HG03097 (cell line): Measurements from ENCODE around the gene PLEKHH3.

Experiments
- ATAC-seq: cut with Tn5 transposase; IDR thresholded peaks from one replicate; pipeline ENCODE4 v1.9.1; 2021; ENCODE audit not compliant: unreplicated experiment, low FRiP score

Gene PLEKHH3, protein sequence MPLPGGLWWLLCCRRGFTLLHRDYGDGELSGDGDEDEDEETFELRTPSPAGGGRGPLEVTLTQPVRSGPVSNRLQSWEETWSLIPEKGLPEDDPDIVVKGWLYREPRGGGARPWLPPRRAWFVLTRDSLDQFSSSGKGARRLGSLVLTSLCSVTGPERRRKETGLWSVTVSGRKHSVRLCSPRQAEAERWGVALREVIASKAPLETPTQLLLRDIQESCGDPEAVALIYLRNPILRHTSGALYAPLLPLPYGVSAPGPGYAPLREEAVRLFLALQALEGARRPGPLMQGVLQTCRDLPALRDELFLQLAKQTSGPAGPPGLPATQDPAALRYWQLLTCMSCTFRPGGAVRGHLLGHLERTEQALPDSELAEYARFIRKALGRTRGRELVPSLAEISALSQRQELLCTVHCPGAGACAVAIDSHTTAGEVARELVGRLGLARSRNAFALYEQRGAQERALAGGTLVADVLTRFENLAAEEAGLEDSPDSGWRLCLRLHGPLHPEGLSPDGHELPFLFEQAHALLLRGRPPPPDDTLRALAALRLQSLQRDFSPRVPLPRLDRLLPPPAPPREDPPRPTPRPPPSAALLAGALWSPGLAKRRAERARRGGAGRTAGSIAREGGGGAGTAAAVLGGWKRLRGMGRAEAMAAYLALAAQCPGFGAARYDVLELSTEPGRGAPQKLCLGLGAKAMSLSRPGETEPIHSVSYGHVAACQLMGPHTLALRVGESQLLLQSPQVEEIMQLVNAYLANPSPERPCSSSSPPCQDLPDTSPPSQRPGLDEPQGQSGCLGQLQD

DNA sequence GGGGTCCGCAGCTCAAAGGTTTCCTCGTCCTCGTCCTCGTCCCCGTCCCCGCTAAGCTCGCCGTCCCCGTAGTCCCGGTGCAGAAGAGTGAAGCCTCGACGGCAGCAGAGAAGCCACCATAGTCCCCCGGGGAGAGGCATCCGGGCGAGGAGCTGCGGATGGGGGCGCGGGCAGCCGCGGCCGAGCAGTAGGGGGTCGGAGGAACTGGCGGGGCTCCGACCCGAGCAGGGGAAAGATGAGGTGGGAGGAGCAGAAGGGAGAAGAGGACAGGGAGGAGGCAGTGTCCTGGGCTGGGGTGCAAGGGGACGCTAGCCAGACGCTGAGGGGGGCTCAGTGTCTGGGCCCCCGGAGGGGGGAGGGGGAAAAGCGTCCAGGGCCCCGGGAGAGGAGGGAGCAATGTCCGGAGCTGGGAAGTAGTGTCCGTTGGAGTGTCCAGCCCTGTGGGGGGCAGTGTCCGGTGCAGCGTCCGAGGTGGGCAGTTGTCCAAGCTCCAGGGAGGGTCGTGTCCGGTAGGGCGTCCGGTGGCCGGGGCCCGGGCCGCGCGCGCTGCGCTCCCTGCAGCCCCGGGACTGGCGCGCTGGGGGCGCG is at the start of gene PLEKHH3:
TSS of gene PLEKHH3 (minus strand) at position 571 of the 588 bp plus-strand sequence. CDS start at position 140, 431 bp downstream.
- ATAC-seq = no peak

DNA sequence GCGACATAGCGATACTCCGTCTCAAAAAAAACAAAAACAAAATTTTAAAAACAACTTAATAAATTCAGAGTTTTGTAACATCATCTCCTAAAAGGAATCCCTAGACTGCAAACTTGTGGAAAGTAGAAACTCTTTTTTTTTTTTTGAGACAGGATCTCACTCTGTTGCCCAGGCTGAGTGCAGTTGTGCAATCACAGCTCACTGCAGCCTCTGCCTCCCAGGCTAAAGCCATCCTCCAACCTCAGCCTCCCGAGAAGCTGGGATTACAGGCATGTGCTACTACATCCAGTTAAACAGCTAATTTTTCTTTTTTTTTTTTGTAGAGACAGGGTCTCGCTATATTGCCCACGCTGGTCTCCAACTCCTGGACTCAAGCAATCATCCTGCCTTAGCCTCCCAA is 48.3 kb upstream of the PLEKHH3 start:
- ATAC-seq = no peak

DNA sequence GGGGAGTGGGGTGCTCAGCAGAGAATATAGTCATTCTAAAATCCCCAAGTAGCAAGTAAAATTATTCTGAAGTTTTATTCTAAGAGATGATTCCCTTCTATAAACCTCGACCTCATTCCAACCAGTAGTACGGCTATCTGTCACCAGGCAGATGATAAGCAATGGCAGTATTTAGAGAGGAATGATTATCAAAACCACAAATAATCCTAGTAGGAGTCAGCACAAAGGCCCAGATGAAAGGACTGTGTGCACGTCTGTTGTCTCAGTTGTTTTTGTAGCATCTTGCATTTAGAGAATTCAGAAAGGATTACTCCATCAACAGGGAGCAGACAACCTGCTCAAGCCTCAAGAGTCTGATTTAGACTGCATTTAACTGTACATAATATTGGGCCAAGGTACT is 46.8 kb upstream of the PLEKHH3 start:
- ATAC-seq = no peak

DNA sequence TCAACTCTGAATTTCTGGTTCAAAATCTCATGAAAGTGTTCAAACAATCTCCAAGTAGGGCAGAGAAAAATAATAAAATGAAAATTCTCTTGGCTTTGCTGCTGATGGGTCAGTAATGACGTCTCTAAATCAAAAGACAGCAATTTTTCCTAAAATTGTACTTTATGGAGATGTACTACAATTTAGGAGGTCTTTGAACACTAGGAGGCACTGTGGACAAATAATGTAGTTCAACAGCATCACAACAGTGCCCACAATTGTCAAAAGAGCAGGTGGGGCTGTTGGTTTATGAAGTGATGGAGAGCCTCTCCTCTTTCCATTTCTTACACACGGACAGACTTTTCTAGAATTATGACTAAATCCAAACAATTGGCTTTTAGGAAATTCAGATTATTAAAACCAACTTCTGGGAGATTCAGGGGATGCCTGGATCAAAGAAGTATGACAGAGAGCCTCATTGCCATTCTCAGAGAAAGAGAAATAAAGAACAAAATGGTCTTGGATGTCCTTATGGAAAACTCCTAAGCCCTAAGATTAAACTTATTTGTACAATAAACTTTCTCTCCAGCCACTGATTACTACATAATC is 44.3 kb upstream of the PLEKHH3 start:
- ATAC-seq = no peak

DNA sequence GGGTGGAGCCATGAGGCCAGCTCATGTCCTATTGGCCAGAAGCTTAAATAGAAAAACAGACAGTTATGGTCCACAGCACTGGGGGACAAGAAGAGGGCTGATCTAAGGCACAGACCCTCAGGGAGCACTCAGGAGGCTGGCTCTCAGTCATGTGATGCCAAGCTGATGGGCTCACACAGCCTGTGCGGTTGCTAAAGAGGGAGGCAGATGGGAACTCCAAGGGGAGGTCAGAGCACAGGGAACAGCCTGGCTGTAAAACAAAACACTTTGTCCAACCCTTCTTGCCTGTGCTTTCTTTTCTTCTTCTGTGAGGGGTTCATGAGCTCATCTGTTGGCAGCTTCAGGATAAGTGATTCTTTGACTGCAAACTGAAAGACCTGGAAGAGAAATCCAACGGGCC is 32.8 kb upstream of the PLEKHH3 start:
- no peak for ATAC-seq

DNA sequence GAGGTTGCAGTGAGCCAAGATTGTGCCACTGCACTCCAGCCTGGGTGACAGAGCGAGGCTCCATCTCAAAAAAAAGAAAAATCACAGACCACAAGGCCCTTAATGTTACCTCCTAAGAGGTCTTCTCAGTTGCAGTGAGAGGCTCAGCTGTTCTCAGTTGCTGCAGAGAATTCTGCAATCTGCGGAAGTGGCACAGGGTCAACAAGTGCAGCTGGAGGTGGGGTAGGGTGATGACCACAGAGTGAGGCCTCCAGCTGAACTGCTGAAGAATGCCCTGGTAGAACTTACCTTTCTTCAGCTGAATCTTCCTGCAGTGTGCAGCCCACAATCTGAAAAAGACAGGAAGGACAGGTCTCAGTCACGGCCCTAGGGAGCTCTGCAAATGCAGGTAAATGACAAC is 31.8 kb upstream of the PLEKHH3 start:
- ATAC-seq = no peak

DNA sequence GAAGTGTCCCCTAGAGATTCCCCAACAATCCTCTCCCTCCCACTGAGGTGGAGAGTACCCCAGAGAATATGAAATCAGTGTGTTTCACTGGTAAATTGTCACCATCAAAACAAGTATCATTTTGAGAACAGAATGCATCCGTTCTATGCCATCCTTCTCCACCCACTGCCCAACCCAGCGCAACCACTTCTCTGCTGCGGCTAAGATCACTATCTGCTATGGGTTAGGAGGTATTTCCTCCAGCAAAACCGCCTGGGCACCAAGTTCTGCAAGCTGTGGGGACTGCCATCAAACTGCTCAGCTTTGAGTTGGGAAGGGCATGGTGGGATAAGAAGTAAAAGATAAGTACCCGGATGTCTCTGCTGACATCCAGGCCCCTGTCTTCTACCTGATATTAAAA is 29.9 kb upstream of the PLEKHH3 start:
- no peak for ATAC-seq

DNA sequence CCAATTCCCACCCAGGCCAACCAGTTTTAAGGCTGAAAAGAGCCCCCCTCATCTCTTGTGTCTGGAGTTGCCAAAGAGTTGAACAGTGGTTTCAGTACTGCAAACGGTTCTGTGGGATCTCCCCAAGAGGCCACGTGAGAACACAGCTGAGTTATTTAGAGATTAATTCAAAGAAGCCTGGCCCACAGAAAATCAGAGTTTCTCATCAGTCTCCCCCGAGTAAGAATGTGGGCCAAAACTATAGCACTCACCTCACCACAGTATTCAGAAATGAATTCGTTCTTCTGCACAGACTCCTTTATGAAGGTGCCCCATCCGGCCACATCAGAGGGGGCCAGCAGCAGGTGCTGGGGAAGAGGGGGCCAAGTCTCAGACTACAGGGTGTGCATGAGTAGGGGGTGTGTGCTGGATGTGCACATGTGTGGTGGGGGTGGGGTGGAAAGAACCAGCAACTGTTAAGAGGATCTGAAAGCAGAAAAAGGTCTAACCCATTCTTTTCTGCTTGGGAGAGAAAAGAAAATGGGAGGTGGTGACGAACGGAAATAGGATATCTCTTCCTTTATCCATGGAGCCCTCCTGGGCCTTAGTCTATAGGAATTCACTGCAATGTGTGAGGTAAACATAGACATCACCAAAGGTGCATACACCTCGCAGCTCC is 28.2 kb upstream of the PLEKHH3 start:
- ATAC-seq = no peak

DNA sequence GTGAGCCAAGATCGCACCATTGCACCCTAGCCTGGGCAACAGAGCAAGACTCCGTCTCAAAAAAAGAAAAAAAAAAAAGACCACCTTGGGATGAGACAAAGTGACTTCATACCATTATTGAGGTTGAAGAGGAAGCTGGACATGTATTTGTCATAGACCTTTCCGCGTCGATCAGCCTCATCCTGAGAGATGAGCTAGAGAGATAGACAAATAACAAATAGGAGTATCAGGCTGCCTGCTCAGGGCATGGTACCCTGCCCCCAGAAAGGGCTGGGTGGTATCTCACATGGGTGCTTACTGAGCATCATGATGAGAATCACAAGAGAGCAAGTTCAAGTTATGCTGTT is 27.7 kb upstream of the PLEKHH3 start:
- no peak for ATAC-seq

DNA sequence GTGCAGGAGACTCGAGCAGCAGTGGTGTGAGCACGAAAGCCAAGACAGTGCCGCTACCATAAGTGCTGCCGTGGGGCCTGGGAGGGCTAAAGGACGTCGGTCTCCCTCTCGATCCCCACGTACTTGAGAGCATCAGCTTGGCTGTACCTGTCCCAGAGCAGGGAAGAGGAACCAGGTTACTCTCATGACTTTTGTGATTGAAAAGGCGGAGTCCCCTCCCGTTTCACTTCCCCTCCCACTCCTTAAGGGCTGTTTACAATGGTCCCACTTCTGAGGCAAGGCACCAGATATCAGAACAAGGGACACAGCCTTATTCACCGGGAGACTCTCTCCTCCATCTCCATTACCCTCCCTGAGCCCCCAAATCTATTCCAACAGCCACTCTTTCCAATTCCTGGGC is 25.7 kb upstream of the PLEKHH3 start:
- no peak for ATAC-seq

DNA sequence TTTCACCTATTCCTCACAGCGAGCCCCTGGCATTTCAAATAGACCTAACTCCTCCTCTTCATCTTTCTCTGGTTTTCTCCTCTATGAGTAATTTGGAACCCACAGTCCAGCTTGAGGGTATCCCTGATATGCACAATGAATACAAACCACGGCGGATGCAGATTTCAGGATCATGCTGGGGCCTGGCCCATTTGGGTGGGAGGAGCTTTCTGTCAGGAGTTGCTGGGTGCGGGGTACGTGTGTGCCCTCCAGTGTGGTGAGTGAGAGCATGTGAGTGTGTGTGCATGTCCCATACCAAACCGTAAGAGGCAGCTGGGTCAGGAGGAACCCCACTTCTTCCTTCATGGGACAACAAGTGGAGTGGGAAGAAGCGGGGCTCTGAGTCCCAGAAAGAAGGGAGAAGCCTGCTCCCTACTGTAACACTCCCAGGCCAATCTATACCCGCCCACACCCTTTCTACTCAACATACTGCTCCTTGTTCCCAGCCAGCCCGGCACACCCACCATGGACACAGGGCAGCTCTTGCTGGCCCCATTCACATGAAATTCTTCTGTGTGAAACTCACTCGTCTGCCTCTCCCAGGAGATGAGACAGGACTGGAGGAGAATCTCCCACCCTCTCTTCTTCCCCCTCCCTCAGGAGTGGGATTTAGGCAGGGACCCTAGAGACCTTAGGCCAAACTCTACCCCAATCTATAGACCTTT is 23.9 kb upstream of the PLEKHH3 start:
- no peak for ATAC-seq

DNA sequence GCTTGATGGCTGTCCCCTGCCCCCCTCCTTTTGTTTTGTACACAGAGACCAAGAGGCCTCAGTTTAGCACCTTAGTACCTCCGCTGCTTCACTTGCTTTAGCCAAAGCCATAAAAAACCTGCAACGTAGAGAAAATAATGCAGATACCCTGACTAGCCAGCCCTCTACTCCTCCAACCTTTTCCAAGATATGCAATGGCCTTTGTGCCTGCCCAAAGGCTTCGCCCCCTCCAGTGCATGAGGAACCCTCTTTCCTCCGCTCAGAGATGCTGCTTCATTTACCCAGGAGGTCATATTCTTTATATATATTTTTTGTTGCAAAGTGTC is 22.6 kb upstream of the PLEKHH3 start:
- ATAC-seq = no peak

DNA sequence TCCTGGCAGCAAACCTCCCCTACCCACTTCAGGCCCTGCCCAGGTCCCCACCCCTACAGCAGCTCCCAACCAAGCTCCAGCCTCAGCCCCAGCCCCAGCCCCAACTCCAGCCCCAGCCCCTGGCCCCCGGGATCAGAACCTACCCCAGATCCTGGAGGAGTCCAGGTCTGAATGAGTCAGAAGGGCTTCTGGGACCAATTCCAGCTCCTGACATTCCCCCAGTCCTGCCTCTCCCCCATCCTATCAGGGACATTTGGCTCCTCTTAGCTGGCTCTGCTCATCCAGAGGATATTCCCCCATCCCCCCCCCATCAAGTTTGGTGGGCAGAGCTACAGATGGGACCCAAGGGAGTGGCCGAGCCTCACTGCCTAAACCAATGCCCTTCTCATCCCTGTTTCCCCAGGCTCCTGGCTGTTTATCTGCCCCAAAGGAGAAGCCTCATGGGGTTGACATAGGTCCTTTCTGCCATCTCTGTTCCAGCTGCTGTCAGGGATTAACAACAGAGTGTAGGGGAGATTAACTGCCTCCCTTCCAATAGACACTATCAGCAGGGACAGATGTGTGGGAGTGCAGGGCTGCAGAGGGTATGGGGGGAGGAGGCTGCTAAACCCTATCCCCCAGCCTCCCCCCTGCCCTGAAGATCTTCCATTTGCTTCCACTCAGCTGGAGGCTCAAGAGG is 22.1 kb upstream of the PLEKHH3 start:
- ATAC-seq = no peak

DNA sequence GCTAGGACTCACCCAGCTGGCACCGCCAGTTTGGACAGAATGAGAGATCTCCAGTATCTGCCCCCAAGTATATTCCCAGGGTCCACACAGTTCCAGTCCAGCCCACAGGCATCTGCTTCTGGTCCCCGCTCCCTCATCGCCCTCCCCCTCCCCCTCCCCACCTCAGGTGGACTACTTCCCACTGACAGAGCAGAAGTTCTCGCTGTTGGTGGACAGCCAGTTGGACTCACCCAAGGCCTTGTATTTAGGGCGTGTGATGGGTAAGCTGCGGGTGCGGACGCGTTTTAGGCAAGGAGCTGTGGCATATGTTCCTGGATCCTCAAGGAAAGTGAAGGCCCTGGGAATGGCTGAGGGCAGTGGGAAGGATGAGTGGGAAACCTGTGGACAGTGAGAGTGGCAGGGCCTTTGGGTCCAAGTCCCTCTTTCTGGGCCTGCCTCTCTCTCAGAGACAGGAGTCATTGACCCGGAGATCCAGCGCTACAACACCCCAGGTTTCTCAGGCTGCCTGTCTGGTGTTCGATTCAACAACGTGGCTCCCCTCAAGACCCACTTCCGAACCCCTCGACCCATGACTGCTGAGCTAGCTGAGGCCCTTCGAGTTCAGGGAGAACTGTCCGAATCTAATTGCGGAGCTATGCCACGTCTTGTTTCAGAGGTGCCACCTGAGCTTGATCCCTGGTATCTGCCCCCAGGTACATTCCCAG is 20.5 kb upstream of the PLEKHH3 start:
- no peak for ATAC-seq

DNA sequence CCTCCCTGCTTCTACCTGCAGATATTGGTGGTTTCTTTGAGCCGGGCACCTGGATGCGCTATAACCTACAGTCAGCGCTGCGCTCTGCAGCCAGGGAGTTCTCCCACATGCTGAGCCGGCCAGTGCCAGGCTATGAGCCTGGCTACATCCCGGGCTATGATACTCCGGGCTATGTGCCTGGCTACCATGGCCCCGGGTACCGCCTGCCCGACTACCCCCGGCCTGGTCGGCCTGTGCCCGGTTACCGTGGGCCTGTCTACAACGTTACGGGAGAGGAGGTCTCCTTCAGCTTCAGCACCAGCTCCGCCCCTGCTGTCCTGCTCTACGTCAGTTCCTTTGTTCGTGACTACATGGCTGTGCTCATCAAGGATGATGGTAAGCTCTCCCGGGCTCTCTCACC is 18.7 kb upstream of the PLEKHH3 start:
- no peak for ATAC-seq

DNA sequence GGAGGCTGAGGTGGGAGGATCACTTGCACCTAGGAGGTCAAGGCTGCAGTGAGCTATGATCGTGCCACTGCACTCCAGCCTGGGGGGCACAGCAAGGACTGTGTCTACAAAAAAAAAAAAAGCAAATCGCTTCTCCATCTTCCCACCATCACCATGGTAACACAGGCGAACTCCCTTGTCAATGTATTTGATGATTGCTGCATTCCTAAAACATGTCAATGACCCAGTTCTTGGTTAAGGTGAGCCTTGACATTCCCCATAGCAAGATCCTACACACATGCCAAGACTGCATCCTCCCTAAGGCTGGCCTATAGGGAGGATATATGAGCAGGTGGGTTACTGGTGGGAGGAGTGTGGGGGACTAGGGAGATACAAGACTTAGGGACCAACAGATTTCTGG is 17.7 kb upstream of the PLEKHH3 start:
- ATAC-seq = no peak

DNA sequence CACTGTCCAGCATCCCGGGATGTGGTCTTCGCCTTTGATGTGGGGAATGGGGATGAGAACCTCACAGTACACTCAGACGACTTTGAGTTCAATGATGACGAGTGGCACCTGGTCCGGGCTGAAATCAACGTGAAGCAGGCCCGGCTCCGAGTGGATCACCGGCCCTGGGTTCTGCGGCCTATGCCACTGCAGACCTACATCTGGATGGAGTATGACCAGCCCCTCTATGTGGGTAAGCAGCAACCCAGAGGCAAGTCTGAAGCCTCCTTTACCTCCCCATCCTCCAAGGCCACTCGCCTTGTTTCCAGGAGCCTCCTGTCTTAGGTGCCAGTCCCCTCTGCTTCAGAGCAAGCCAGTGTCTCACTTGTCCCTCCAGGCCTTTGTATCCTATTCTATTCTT is 15.7 kb upstream of the PLEKHH3 start:
- ATAC-seq = no peak

DNA sequence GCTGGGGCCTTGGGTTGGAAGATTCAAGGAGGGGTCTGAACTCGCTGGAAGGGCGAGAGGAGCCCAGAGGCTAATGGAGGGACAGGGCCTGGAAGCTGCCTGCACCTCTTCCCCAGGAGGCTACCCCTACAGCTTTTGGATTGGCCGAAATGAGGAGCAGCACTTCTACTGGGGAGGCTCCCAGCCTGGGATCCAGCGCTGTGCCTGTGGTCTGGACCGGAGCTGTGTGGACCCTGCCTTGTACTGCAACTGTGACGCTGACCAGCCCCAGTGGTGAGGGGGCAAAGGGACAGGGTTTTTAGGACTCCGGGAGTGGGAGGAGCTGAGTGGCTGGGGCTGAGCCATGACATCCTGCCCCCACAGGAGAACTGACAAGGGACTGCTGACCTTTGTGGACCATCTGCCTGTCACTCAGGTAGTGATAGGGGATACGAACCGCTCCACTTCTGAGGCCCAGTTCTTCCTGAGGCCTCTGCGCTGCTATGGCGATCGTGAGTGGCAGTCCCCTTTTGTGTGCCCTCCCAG is 14.3 kb upstream of the PLEKHH3 start:
- no peak for ATAC-seq

DNA sequence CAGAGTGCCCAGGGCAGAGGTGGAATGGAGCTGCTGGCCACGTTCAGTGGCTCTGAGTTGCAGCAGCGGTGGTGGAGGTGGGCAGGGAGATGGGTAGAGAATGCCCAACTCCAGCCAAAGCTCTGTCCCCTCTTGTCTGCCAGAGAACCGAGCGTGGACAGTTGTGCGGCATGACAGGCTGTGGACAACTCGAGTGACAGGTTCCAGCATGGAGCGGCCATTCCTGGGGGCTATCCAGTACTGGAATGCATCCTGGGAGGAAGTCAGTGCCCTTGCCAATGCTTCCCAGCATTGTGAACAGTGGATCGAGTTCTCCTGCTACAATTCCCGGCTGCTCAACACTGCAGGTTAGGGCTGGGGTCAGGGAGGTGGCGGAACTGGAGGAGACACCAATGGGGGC is 13.8 kb upstream of the PLEKHH3 start:
- no peak for ATAC-seq
